Measurements from ENCODE around the gene RPS27L. TPM values are rescaled to one million over a fixed set of nuclear protein-coding genes. Genes with fewer than 3 reads are reported as not detected.

RPS27L gene
- total and polyA plus RNA-seq, 9 of the 15 experiments (the other 6 are each of a cell fraction or from before 2014, with no cell fraction given): 72.2 to 382 (median 116) TPM

DNA sequence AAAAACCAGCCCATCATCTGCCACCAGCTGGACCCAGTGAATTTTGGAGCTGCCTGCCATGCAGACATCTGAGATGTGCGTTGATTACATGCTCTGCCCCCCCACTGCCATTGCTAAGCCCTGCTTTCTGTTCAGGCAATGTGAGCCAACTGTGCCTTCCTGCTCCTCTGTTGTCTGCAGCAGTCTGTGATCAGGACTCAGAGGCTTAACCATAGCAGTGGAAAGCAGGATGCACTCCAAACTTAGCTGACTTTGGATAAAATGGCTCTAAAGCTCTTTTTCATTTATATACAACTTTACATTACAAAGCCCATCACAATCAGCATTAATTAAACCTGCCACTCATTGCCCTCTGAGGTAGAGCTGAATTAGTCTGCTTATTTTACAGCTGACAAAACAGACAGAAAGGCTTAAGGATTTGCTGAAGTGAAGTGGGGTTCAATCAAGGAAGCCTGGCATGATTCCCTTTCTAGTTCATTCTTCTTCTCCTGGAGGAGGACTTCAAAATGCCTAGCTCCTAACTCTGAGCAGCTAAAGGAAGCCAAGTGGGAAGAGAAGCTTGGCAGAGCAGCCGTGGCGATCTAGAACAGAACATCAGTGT, 15.7 kb upstream of the RPS27L start:
- H3K9ac ChIP-seq (ENCODE audit: insufficient read depth in 1 of 2, low read depth in 2 of 2, low read length in 2 of 2): no peak overlapping the region
- H3K27me3 ChIP-seq (ENCODE audit: control insufficient read depth in 2 of 2, insufficient read depth in 2 of 2, low read length in 2 of 2): no peaks in the 10 kb centered on the region
- whole genome bisulfite sequencing (ENCODE audit: insufficient coverage, low coverage, missing lambda C conversion rate): 57% methylated on average over 3 of the region's 3 CpGs
- H3K9me1 ChIP-seq (ENCODE audit: control insufficient read depth, insufficient read depth, low read length): no peaks in the 10 kb centered on the region
- peak; percentile 6 for FAIRE-seq
- H4K20me1 ChIP-seq (replicated peaks; ENCODE audit: control insufficient read depth, insufficient read depth, low read length): no peaks in the 10 kb centered on the region
- no peak for TF ChIP-seq MXI1 (IDR thresholded peaks at IDR 0.05; ENCODE audit: low read depth, low read length)
- no peak for TF ChIP-seq HLTF (IDR thresholded peaks at IDR 0.05)
- TF ChIP-seq MAFF (IDR thresholded peaks at IDR 0.05; ENCODE audit: low read length): no peak
- TF ChIP-seq, protein P1, sequence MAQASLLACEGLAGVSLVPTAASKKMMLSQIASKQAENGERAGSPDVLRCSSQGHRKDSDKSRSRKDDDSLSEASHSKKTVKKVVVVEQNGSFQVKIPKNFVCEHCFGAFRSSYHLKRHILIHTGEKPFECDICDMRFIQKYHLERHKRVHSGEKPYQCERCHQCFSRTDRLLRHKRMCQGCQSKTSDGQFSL (CRISPR knock-in tag; IDR thresholded peaks at IDR 0.05): peak; percentile 72; the same call in 1 of the 2 replicates
- TF ChIP-seq, protein P1 (tag; IDR thresholded peaks at IDR 0.05): no peak; a peak in 1 of 4 replicates
- TF ChIP-seq, protein P2, sequence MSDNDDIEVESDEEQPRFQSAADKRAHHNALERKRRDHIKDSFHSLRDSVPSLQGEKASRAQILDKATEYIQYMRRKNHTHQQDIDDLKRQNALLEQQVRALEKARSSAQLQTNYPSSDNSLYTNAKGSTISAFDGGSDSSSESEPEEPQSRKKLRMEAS (CRISPR knock-in tag; IDR thresholded peaks at IDR 0.05): no peak
- no peak for TF ChIP-seq KAT8 (IDR thresholded peaks at IDR 0.05; ENCODE audit: low read depth)
- no peak for TF ChIP-seq GABPB2 (CRISPR knock-in tag; conservative IDR thresholded peaks at IDR 0.05)
- TF ChIP-seq ZNF77 (CRISPR knock-in tag; IDR thresholded peaks at IDR 0.05): no peak
- no peak for TF ChIP-seq TGIF2 (CRISPR knock-in tag; IDR thresholded peaks at IDR 0.05)
- ATAC-seq: no peak
- H2AFZ ChIP-seq (ENCODE audit: low read depth, low read length): no peak overlapping the region
- H3K4me1 ChIP-seq (replicated peaks in 1 of 2; ENCODE audit: control insufficient read depth in 2 of 2, insufficient read depth in 2 of 2, low read length in 2 of 2): peaks cover 0 to 7% of the 10 kb centered on the region in 2 experiments; a peak in 2 of 5 replicates
- intact Hi-C loops (cut with micrococcal nuclease) (no loop called here), in situ Hi-C loops (cut with MboI) (no loop called here)
- H3K36me3 ChIP-seq (ENCODE audit: control insufficient read depth, insufficient read depth, low read length): no peaks in the 10 kb centered on the region
- no peak overlapping the region for H3K4me2 ChIP-seq (ENCODE audit: insufficient read depth, low read length)
- POLR2A ChIA-PET: interaction anchor here (0.6 to 1.1 kb wide), 4 partner anchors 10 to 20 kb away, joined by 3 to 4 read pairs (median 3); no protein-coding TSS in a partner anchor
- no peaks in the 10 kb centered on the region for H3K9me3 ChIP-seq (replicated peaks; ENCODE audit: control insufficient read depth, insufficient read depth, low read depth, low read length)
- CTCF ChIA-PET (ENCODE audit: low intra/inter-chr PET ratio): no interaction called here
- no peak for DNase-seq (ENCODE audit: extremely low read depth in 1 of 4, low spot score in 3 of 4)
- no TSS peak for BruUV-seq (replicated peaks)
- H3K79me2 ChIP-seq (ENCODE audit: control insufficient read depth, insufficient read depth, low read length): no peaks in the 10 kb centered on the region
- H3K4me3 ChIP-seq: no peak overlapping the region
- no peak overlapping the region for H3K27ac ChIP-seq (ENCODE audit: extremely low read depth, low read depth, low read length)

Data from K562 (cell line).